GM12873 (cell line): ENCODE data around the gene IL1R2.
A peak's percentile ranks its signal among the peaks of the same experiment; 100 is the strongest.

Experiments used
- TF ChIP-seq, protein P1 (sequence below): IDR thresholded peaks from 2 replicates; pipeline ENCODE4 v1.5.1; 2012; ENCODE audit warnings: low read depth, mild to moderate bottlenecking, moderate library complexity, low read length, control low read depth; ENCODE audit not compliant: insufficient read depth; ENCODE audit errors: missing control alignments

The IL1R2 gene

GRCh38 chr2:102016399-102016955 is 24.7 kb downstream of the IL1R2 start:
- TF ChIP-seq, protein P1, sequence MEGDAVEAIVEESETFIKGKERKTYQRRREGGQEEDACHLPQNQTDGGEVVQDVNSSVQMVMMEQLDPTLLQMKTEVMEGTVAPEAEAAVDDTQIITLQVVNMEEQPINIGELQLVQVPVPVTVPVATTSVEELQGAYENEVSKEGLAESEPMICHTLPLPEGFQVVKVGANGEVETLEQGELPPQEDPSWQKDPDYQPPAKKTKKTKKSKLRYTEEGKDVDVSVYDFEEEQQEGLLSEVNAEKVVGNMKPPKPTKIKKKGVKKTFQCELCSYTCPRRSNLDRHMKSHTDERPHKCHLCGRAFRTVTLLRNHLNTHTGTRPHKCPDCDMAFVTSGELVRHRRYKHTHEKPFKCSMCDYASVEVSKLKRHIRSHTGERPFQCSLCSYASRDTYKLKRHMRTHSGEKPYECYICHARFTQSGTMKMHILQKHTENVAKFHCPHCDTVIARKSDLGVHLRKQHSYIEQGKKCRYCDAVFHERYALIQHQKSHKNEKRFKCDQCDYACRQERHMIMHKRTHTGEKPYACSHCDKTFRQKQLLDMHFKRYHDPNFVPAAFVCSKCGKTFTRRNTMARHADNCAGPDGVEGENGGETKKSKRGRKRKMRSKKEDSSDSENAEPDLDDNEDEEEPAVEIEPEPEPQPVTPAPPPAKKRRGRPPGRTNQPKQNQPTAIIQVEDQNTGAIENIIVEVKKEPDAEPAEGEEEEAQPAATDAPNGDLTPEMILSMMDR: no peak

DNA sequence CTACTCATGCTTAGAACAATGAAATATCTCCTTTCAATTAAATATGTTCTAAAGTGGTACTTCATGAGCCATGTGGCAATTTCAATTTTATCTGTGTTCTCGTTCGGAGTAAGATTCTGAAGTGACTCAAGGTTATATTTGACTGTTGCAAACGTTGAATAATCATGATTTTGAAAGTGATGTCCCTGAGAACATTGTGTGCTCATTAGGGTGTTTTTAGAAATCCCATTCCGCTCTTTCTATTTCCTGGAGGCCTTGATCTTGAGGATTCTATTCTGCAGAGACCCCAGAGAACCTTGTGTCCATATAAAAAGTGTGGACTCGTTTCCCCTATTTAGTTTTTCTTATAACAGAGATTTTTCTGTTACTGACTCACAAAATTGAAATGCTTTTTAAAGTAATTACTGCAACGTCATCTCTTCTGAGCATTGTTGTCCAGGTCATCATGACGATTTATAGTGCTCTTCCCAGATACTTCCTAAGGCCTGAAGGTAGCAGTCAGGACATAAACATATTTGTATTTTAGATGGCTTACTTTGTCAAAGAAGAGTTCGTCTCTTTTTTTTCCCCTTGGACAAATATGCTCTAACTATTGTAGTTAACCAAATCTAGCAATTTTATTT is 27.2 kb downstream of the IL1R2 start:
- TF ChIP-seq, protein P1: no peak

GRCh38 chr2:102020596-102021170 is 28.9 kb downstream of the IL1R2 start:
- TF ChIP-seq, protein P1: peak; percentile 99

GRCh38 chr2:102021779-102022178 is 30.0 kb downstream of the IL1R2 start:
- TF ChIP-seq, protein P1: no peak

DNA sequence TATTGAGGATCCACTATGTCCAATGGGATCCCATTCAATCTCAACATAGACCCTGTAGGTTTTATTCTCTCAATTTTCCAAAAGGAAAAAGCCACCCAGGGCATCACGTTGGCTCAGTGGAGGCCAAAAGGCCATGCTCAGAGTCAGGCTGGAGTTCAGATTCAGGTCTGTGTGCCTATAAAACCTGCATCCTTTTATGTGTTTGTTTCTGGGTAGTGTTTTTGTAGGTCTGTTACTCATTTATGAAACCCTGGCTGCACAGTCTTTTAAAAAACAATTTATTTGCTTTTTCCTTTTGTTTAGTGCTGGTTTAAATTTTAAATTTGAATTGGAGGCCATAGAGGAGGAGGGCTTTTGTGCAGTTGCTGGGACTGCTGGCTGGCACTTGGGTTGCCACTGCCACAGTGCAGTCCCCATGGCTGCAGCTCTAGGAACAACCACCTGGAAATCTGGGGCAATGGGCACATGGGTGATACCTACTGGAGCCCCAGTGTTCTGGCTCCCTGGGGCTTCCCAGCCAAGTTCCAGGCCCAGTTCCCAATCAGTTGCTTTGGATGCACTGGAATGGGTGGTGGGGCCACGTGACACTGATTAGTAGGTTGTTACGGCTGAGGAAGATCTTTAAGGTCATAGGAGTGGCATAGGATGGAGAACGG is 31.3 kb downstream of the IL1R2 start:
- TF ChIP-seq, protein P1: no peak

DNA sequence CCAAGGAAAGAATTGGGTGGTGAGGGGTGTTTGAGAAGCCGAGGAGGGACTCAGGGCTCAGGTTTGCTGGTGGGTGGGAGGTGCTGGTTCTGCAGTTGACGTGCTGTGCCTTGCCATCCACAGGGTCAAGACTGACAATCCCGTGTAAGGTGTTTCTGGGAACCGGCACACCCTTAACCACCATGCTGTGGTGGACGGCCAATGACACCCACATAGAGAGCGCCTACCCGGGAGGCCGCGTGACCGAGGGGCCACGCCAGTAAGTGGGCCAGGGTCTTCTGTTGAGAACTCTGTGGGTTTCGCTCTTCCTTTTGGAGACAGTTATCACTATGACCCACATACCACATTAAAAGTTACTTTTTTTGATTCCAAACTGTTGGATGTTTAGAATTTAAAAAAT is 32.6 kb downstream of the IL1R2 start:
- TF ChIP-seq, protein P1: no peak

GRCh38 chr2:102025016-102025501 is 33.3 kb downstream of the IL1R2 start:
- TF ChIP-seq, protein P1: no peak
